NCI-H1694 treated with DMSO at 0.1 percent for 48 hours (cell line): ENCODE results near the gene TRIM17.

Source experiments
- DNase-seq: peaks from one replicate; lab custom pipeline; 2025; lab: John Stamatoyannopoulos, UW

The TRIM17 gene

GRCh38 chr1:228366866-228367741, 49.6 kb downstream of the TRIM17 start:
- DNase-seq = no peak

- no peak for DNase-seq
Measured at GRCh38 chr1:228366062-228366865, 50.4 kb downstream of the TRIM17 start.

- DNase-seq = no peak
Measured at GRCh38 chr1:228365271-228366061, 51.2 kb downstream of the TRIM17 start.

GRCh38 chr1:228364706-228365213, 51.9 kb downstream of the TRIM17 start:
- no peak for DNase-seq

GRCh38 chr1:228364068-228364705, 52.5 kb downstream of the TRIM17 start:
- no peak for DNase-seq

- no peak for DNase-seq
Measured at GRCh38 chr1:228363686-228364067, 53.0 kb downstream of the TRIM17 start.

- DNase-seq = no peak
Measured at GRCh38 chr1:228362884-228363450, 53.7 kb downstream of the TRIM17 start.

- DNase-seq = no peak
Measured at GRCh38 chr1:228362141-228362883, 54.3 kb downstream of the TRIM17 start.

- DNase-seq = no peak
Measured at GRCh38 chr1:228361314-228362140, 55.1 kb downstream of the TRIM17 start.

- DNase-seq = no peak
Measured at GRCh38 chr1:228360533-228361313, 55.9 kb downstream of the TRIM17 start.

GRCh38 chr1:228359613-228360532, 56.8 kb downstream of the TRIM17 start:
- DNase-seq = no peak

- no peak for DNase-seq
Measured at GRCh38 chr1:228358764-228359612, 57.7 kb downstream of the TRIM17 start.

- DNase-seq = no peak
Measured at GRCh38 chr1:228358039-228358763, 58.5 kb downstream of the TRIM17 start.
